GM12878 (cell line): ENCODE results near the gene IDS. TPM values are rescaled to one million over a fixed set of nuclear protein-coding genes. Genes with fewer than 3 reads are reported as not detected.
A peak's percentile ranks its signal among the peaks of the same experiment; 100 is the strongest.

Experiments used
- BCL11A ChIP-seq: IDR thresholded peaks from 2 replicates; pipeline ENCODE4 v1.6.1; 2011; ENCODE audit warnings: low read depth, low read length
- CEBPB ChIP-seq, 2 experiments: fragments of 150-350 bp in 1 of 2; IDR thresholded peaks; 2 replicates each; pipeline ENCODE4 v1.6.1; 2012 to 2014; ENCODE audit warnings: low read depth in 2 of 2, low read length in 2 of 2, borderline replicate concordance in 1 of 2, inconsistent platforms in 1 of 2
- EED ChIP-seq: sonication (generic); IDR thresholded peaks from 2 replicates; pipeline ENCODE4 v1.6.1; 2016; ENCODE audit warnings: antibody characterized with exemption, low read depth
- EP300 ChIP-seq, 2 experiments: fragments of 150-350 bp in 1 of 2; IDR thresholded peaks; 2 replicates each; pipeline ENCODE4 v1.6.1; 2011 to 2012; ENCODE audit warnings: low read depth in 2 of 2, low read length in 2 of 2, borderline replicate concordance in 1 of 2, improper control_type of control experiment in 1 of 2, inconsistent platforms in 1 of 2; ENCODE audit not compliant: control insufficient read depth in 1 of 2
- ESRRA ChIP-seq: IDR thresholded peaks from 2 replicates; pipeline ENCODE4 v1.6.1; 2012; ENCODE audit warnings: mild to moderate bottlenecking, low read length, improper control_type of control experiment
- GABPA ChIP-seq: IDR thresholded peaks from 2 replicates; pipeline ENCODE4 v1.6.1; 2014; ENCODE audit warnings: antibody characterized with exemption, low read depth, mild to moderate bottlenecking, inconsistent platforms
- GATAD2B ChIP-seq: fragments of 450-650 bp; conservative IDR thresholded peaks from 2 replicates; pipeline ENCODE4 v1.6.1; 2017; ENCODE audit warnings: low read depth, mild to moderate bottlenecking, moderate library complexity
- JUNB ChIP-seq: IDR thresholded peaks from 2 replicates; pipeline ENCODE4 v1.6.1; 2016; ENCODE audit warnings: antibody characterized with exemption, mild to moderate bottlenecking
- JUND ChIP-seq: IDR thresholded peaks from 2 replicates; pipeline ENCODE4 v1.6.1; 2012; ENCODE audit warnings: low read depth, mild to moderate bottlenecking, low read length, improper control_type of control experiment, moderate library complexity
- POU2F2 ChIP-seq: IDR thresholded peaks from 3 replicates; pipeline ENCODE4 v1.6.1; 2011; ENCODE audit warnings: low read depth, mild to moderate bottlenecking, low read length, borderline replicate concordance
- RAD21 ChIP-seq: IDR thresholded peaks from 2 replicates; pipeline ENCODE4 v1.6.1; 2011; ENCODE audit warnings: mild to moderate bottlenecking, low read depth, low read length, moderate library complexity; ENCODE audit not compliant: insufficient read depth
- SUZ12 ChIP-seq: fragments of 200-600 bp; sonication (generic); IDR thresholded peaks from one replicate; pipeline ENCODE4 v1.6.1; 2018; ENCODE audit warnings: antibody characterized with exemption, mild to moderate bottlenecking; ENCODE audit not compliant: unreplicated experiment
- TBL1XR1 ChIP-seq: IDR thresholded peaks from 2 replicates; pipeline ENCODE4 v1.6.1; 2012; ENCODE audit warnings: low read depth, low read length, improper control_type of control experiment
- YBX1 ChIP-seq: fragments of 450-650 bp; IDR thresholded peaks from 2 replicates; pipeline ENCODE4 v1.6.1; 2016; ENCODE audit warnings: antibody characterized with exemption
- polyA plus RNA-seq, 11 experiments: library from polyadenylated mRNA; depleted of rRNA in 4 of 11; unstranded in 6 of 11; stranded (reverse) in 5 of 11; fragments of >200 nt; fragmentation: Nextera tagmentation in 4 of 11; fragmentation: Illumina TruSeq in 1 of 11; extraction: Ambion mirVana in 4 of 11; extraction: Trizol in 1 of 11; gene quantifications; 1 replicate in 1 of 11; 2 replicates in 10 of 11; pipeline versions ENCODE4 v1.2.1 to v1.2.3, GENCODE V29; 2011 to 2016; ENCODE audit warnings: inconsistent platforms in 2 of 11, missing spikeins in 2 of 11, low read depth in 1 of 11
- total RNA-seq, 4 experiments: library from RNA; depleted of rRNA in 3 of 4; stranded (reverse); fragments of >200 nt in 3 of 4; fragmentation: Illumina TruSeq in 1 of 4; extraction: Trizol in 1 of 4; gene quantifications; 2 replicates each; pipeline versions ENCODE4 v1.2.1 to v1.2.3, GENCODE V29; 2013 to 2021
- TF ChIP-seq, protein P1 (sequence below): IDR thresholded peaks from 2 replicates; pipeline ENCODE4 v1.6.1; 2011; ENCODE audit warnings: low read depth, mild to moderate bottlenecking, low read length, moderate library complexity, borderline replicate concordance; ENCODE audit errors: extremely low read depth
- TF ChIP-seq, protein P2 (sequence below): IDR thresholded peaks from 2 replicates; pipeline ENCODE4 v1.6.1; 2012; ENCODE audit warnings: low read depth, low read length, improper control_type of control experiment
- TF ChIP-seq, protein P3 (sequence below): IDR thresholded peaks from 2 replicates; pipeline ENCODE4 v1.6.1; 2011; ENCODE audit warnings: mild to moderate bottlenecking, low read depth, low read length, moderate library complexity; ENCODE audit not compliant: insufficient replicate concordance
- TF ChIP-seq, protein P4 (sequence below): IDR thresholded peaks from 2 replicates; pipeline ENCODE4 v1.6.1; 2012; ENCODE audit warnings: low read depth, low read length, improper control_type of control experiment
- TF ChIP-seq, protein P5 (sequence below), 3 experiments: IDR thresholded peaks in 2 of 3; conservative IDR thresholded peaks in 1 of 3; 2 replicates each; pipeline ENCODE4 v1.5.1; 2011; ENCODE audit warnings: low read depth in 3 of 3, low read length in 3 of 3, mild to moderate bottlenecking in 3 of 3, control low read depth in 2 of 3, moderate library complexity in 2 of 3, inconsistent platforms in 1 of 3, mixed read lengths in 1 of 3; ENCODE audit not compliant: control insufficient read depth in 2 of 3, insufficient read depth in 1 of 3; ENCODE audit errors: extremely low read depth in 1 of 3
- TF ChIP-seq, protein P6 (sequence below): fragments of 450-650 bp; formaldehyde crosslinking; IDR thresholded peaks from 2 replicates; pipeline ENCODE4 v1.4.0; 2020; ENCODE audit warnings: mild to moderate bottlenecking, moderate library complexity

Gene IDS
- total and polyA plus RNA-seq, 10 of the 15 experiments (the other 5 are each of a cell fraction or from before 2014, with no cell fraction given): 6.1 to 79.1 (median 51.7) TPM

DNA sequence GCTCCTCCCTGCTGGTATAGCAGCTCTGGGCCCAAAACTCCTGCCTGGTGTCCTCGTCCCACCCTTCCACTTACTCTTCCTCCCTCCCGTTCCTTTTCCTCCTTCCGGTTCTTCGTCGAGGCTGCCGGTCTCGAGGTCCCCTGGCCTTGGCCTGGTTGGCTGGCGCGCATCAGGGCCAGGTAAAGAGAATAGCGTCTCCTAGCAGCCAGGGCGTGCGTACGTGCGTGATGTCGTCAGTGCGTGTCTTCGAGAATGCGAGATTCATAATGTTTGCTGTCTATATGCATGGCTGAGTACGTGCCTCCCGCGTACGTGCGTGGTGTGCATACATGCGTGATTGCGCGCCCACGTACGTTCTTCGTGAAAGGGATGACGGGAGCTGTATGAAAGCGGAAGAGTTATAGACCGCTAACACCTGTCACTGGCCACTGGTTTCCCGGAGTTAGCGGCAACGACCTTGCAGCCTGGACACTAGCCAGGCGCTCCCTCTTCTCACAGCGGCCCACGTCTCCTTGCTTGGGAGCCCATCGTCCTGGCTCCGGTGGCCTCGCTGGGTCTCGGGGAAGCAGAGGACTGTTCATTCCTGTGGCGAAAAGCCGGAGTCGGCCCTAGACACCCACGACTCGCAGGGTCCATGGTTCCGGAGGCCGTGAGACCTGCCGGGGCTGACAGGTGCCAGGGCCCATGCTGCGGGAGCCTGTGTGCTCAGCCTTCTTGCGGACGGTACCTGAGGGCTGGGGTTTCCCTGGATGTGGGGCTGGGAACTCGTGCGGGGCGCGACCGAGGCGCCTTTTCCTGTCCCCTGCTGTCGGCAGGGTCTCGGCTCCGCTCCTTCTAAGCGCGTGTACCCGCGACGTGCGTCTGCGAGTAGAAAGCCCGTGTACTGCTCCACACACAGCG, 35.8 kb upstream of the IDS start, which contains the start of gene EOLA1 (continued):
- TF ChIP-seq, protein P1, sequence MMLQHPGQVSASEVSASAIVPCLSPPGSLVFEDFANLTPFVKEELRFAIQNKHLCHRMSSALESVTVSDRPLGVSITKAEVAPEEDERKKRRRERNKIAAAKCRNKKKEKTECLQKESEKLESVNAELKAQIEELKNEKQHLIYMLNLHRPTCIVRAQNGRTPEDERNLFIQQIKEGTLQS: no peak
- TF ChIP-seq EED: peak; percentile 92
- TF ChIP-seq SUZ12: no peak
- no peak for TF ChIP-seq JUNB
- no peak for TF ChIP-seq CEBPB (IDR thresholded peaks at IDR 0.05; ENCODE audit: borderline replicate concordance in 1 of 2, low read depth in 2 of 2, low read length in 2 of 2)
- TF ChIP-seq, protein P2, sequence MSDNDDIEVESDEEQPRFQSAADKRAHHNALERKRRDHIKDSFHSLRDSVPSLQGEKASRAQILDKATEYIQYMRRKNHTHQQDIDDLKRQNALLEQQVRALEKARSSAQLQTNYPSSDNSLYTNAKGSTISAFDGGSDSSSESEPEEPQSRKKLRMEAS: peak; percentile 55
- no peak for TF ChIP-seq TBL1XR1
- no peak for TF ChIP-seq GATAD2B
- TF ChIP-seq, protein P3, sequence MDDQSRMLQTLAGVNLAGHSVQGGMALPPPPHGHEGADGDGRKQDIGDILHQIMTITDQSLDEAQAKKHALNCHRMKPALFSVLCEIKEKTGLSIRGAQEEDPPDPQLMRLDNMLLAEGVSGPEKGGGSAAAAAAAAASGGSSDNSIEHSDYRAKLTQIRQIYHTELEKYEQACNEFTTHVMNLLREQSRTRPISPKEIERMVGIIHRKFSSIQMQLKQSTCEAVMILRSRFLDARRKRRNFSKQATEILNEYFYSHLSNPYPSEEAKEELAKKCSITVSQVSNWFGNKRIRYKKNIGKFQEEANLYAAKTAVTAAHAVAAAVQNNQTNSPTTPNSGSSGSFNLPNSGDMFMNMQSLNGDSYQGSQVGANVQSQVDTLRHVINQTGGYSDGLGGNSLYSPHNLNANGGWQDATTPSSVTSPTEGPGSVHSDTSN: peak; percentile 10
- TF ChIP-seq, protein P4, sequence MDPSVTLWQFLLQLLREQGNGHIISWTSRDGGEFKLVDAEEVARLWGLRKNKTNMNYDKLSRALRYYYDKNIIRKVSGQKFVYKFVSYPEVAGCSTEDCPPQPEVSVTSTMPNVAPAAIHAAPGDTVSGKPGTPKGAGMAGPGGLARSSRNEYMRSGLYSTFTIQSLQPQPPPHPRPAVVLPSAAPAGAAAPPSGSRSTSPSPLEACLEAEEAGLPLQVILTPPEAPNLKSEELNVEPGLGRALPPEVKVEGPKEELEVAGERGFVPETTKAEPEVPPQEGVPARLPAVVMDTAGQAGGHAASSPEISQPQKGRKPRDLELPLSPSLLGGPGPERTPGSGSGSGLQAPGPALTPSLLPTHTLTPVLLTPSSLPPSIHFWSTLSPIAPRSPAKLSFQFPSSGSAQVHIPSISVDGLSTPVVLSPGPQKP: no peak
- no peak for TF ChIP-seq GABPA
- TF ChIP-seq ESRRA: 0 out of 2 replicates have a peak, but pooled peaks have one; percentile 33
- TF ChIP-seq JUND: no peak
- no peak for TF ChIP-seq BCL11A
- TF ChIP-seq, protein P5, sequence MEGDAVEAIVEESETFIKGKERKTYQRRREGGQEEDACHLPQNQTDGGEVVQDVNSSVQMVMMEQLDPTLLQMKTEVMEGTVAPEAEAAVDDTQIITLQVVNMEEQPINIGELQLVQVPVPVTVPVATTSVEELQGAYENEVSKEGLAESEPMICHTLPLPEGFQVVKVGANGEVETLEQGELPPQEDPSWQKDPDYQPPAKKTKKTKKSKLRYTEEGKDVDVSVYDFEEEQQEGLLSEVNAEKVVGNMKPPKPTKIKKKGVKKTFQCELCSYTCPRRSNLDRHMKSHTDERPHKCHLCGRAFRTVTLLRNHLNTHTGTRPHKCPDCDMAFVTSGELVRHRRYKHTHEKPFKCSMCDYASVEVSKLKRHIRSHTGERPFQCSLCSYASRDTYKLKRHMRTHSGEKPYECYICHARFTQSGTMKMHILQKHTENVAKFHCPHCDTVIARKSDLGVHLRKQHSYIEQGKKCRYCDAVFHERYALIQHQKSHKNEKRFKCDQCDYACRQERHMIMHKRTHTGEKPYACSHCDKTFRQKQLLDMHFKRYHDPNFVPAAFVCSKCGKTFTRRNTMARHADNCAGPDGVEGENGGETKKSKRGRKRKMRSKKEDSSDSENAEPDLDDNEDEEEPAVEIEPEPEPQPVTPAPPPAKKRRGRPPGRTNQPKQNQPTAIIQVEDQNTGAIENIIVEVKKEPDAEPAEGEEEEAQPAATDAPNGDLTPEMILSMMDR (IDR thresholded peaks at IDR 0.05 in 2 of 3, conservative IDR thresholded peaks at IDR 0.05 in 1 of 3; ENCODE audit: control insufficient read depth in 2 of 3, extremely low read depth in 1 of 3, insufficient read depth in 1 of 3, low read depth in 3 of 3, low read length in 3 of 3): no peak
- TF ChIP-seq EP300 (IDR thresholded peaks at IDR 0.05; ENCODE audit: borderline replicate concordance in 1 of 2, control insufficient read depth in 1 of 2, low read depth in 2 of 2, low read length in 2 of 2): peak in 1 of 2 experiments; percentile 54; a peak in 1 of 4 replicates
- TF ChIP-seq POU2F2: peak; percentile 97
- no peak for TF ChIP-seq YBX1
- TF ChIP-seq, protein P6, sequence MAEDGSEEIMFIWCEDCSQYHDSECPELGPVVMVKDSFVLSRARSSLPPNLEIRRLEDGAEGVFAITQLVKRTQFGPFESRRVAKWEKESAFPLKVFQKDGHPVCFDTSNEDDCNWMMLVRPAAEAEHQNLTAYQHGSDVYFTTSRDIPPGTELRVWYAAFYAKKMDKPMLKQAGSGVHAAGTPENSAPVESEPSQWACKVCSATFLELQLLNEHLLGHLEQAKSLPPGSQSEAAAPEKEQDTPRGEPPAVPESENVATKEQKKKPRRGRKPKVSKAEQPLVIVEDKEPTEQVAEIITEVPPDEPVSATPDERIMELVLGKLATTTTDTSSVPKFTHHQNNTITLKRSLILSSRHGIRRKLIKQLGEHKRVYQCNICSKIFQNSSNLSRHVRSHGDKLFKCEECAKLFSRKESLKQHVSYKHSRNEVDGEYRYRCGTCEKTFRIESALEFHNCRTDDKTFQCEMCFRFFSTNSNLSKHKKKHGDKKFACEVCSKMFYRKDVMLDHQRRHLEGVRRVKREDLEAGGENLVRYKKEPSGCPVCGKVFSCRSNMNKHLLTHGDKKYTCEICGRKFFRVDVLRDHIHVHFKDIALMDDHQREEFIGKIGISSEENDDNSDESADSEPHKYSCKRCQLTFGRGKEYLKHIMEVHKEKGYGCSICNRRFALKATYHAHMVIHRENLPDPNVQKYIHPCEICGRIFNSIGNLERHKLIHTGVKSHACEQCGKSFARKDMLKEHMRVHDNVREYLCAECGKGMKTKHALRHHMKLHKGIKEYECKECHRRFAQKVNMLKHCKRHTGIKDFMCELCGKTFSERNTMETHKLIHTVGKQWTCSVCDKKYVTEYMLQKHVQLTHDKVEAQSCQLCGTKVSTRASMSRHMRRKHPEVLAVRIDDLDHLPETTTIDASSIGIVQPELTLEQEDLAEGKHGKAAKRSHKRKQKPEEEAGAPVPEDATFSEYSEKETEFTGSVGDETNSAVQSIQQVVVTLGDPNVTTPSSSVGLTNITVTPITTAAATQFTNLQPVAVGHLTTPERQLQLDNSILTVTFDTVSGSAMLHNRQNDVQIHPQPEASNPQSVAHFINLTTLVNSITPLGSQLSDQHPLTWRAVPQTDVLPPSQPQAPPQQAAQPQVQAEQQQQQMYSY: no peak
- TF ChIP-seq RAD21: no peak
